ENCODE data around the gene PCAT7.

Gene PCAT7

DNA sequence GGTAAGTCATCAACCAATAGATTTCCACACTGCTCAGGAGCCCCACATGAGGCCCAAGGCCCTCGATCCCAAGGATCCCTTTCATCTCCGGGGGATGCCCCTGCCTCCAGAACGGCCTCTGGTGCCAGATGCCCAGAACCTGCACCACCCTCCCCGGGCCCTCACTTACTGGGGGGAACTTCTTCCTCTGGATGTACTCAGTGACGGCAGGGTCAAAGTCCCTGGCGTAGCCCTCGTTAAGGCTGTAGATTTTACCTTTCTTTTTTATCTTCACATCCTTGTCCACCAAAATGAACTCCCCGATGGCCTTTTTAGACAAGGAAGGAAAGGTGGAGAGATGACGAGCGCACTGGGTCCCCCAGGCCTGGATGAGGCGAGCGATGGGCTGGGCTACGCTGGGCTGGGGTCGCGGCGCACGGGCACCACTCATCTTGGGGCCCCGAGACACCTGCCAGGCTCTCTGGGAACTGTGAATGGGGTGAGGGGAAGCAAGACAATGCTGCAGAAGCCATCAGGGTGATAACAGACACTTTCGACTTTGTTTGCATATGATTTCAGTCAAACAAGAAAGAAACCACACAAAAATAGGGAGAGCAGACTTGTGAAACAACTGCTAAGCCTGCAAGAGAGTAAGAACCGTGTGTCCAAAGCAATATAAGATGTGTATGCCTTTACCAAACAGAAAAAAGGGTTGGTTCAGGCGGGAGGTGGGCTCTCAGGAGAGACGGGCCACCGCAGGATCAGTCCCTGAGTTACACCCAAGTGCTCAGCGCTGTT, 52.0 kb downstream of the PCAT7 start:
- DNase-seq: no peak

DNA sequence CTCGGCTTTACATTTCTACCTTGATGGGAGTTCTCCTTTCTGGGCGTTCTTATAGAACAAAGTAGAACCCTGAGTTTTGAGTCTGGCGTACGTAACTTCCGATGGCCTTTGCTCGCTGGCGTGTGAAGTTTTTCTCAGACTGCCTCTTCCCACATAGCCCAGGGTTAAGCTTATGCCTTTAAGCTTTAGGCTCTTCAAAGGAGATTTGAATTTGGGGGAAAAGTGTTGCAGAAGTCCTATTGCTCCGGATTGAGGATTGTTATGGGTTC, 52.5 kb downstream of the PCAT7 start:
- no peak for DNase-seq

DNA sequence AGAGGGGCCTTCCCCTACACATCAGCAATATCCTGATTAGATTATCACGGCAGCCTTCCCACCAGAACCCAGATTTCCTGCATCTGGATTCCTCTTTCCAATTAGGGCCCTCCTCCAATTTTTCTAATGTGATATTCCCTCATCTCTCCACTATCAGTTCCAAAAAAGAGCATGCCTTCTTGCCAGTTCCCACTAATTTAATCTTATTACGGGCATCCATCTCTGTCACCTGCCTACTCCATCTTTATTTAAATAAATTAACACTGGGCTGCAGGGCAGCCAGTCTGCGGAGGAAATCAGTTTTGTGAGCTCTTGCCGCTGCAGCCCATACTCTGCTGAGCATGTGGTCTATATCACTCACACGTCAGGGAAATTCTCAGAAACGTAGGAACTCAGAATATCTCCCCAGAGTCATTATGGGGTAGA, 55.3 kb downstream of the PCAT7 start:
- no peak for DNase-seq

DNA sequence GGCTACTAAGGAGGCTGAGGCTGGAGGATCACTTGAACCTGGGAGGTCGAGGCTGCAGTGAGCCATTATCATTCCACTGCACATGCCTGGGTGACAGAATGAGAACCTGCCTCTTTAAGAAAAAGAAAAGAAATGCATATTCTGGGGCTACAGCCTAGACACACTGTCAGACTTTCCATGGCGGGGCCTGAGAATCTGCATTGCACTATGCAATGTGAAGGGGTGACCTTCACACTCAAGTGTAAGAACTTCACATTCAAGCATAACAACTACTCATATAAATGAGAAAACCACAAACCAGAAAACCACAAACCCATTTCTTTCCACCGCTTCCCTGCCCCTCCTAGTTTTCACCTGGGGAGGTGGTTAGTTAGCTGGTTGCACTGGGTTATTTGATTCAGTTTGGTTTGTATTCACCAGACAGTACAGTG, 56.8 kb downstream of the PCAT7 start:
- no peak for DNase-seq

DNA sequence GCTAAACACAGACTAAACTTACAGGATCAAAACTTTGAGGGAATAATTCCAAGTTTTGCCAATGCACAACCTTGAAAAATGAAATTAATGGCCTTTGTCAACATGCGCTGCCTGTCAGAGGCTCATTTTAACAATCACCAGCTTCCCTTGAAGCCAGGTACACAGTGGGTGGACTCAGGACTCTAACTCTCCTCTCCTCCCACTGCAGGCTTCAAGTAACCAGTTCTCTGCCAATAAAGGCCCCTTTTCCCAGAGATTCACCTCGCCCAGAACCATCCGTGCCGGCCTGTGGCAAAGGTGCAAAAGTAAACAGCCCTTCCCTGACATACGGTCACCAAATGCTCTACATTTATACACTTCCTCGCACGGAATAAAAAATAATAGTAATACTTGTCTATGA, 57.2 kb downstream of the PCAT7 start:
- no peak for DNase-seq

DNA sequence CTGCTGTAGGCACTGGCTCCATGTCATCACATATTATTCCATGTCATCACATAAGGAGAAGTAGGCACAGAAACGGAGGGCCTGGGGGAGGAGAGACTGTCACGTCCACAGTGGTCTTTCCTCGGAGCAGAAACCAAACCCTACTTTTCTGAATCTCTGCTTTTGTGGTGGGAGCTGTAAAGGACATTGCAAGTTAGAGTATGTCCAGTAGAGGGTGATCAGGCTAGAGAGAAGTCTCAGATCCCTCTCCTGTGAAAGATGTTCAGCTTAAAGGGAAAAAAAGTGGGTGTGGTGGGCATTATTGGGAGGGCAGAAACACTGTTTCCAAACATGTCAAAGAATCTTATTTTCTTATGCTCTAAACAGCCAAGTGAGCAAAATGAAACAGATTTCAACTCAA, 58.1 kb downstream of the PCAT7 start:
- no peak for DNase-seq

DNA sequence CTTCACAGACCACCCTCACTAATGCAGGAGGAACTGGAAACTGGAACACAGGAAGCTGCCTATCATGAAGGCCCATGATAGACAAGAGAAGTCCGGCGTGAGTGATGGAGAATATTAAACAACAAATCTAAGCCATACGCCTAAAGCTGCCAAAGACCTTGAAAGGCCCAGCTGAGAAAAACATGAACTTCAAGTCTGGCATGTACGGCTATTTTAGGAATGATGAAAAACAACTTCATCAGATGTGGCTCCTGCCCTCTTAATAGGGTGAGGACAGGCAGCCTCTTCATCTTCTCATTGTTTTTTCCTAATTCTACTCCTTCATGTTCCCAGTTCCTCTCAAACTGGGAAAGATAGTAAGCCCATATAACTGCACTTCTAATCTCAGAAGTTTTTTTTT, 64.1 kb downstream of the PCAT7 start:
- no peak for DNase-seq

Measured in NCI-H226 (cell line).